Loucy (cell line): ENCODE measurements around the gene STK39.

Experiments
- H2AFZ ChIP-seq: fragments of 200-600 bp; sonication (generic); 2 replicates; pipeline ENCODE4 v1.6.0; 2016; ENCODE audit warnings: antibody characterized with exemption, mild to moderate bottlenecking, low read length, moderate library complexity
- H3F3A ChIP-seq: fragments of 200-600 bp; 2 replicates; pipeline ENCODE4 v1.6.0; 2016; ENCODE audit warnings: antibody characterized with exemption, low read depth, mild to moderate bottlenecking
- H3K27me3 ChIP-seq: fragments of 200-600 bp; sonication (generic); 2 replicates; pipeline ENCODE4 v1.6.1; 2014; ENCODE audit warnings: low read length, mild to moderate bottlenecking; ENCODE audit not compliant: insufficient read depth, poor library complexity, severe bottlenecking
- H3K36me3 ChIP-seq: fragments of 200-600 bp; sonication (generic); 2 replicates; pipeline ENCODE4 v1.6.1; 2016; ENCODE audit warnings: low read length; ENCODE audit not compliant: insufficient read depth
- H3K4me1 ChIP-seq: fragments of 200-600 bp; sonication (generic); 2 replicates; pipeline ENCODE4 v1.5.1; 2014; ENCODE audit warnings: low read length, mild to moderate bottlenecking; ENCODE audit not compliant: insufficient read depth, poor library complexity, severe bottlenecking
- H3K4me2 ChIP-seq: fragments of 200-600 bp; sonication (generic); 2 replicates; pipeline ENCODE4 v1.6.0; 2014; ENCODE audit warnings: antibody characterized with exemption, low read length, low read depth, mild to moderate bottlenecking; ENCODE audit not compliant: poor library complexity, severe bottlenecking
- H3K4me3 ChIP-seq: fragments of 200-600 bp; sonication (generic); 2 replicates; pipeline ENCODE4 v1.5.1; 2014; ENCODE audit warnings: low read length, mild to moderate bottlenecking, mixed read lengths; ENCODE audit not compliant: poor library complexity, severe bottlenecking
- H3K79me2 ChIP-seq: fragments of 200-600 bp; sonication (generic); 2 replicates; pipeline ENCODE4 v1.6.1; 2014; ENCODE audit warnings: low read length; ENCODE audit not compliant: insufficient read depth
- H3K9ac ChIP-seq: fragments of 200-600 bp; sonication (generic); 2 replicates; pipeline ENCODE4 v1.6.0; 2014; ENCODE audit warnings: mild to moderate bottlenecking, low read depth, low read length, moderate library complexity; ENCODE audit not compliant: poor library complexity, severe bottlenecking
- H3K9me2 ChIP-seq: fragments of 200-600 bp; sonication (generic); replicated peaks from 2 replicates; pipeline ENCODE4 v1.6.1; 2016; ENCODE audit warnings: low read depth, low read length, mixed read lengths
- H3K9me3 ChIP-seq: fragments of 200-600 bp; sonication (generic); 2 replicates; pipeline ENCODE4 v1.6.1; 2014; ENCODE audit warnings: mild to moderate bottlenecking, antibody characterized with exemption, low read length, low read depth; ENCODE audit not compliant: insufficient read depth
- H4K20me1 ChIP-seq: fragments of 200-600 bp; sonication (generic); 2 replicates; pipeline ENCODE4 v1.6.0; 2014; ENCODE audit warnings: antibody characterized with exemption, low read length, mild to moderate bottlenecking; ENCODE audit not compliant: insufficient read depth, poor library complexity, severe bottlenecking
- EZH2phosphoT487 ChIP-seq: fragments of 200-600 bp; IDR thresholded peaks from 2 replicates; pipeline ENCODE4 v1.6.1; 2018; ENCODE audit warnings: antibody characterized with exemption, mild to moderate bottlenecking, moderate library complexity, borderline replicate concordance
- TF ChIP-seq, protein P1 (sequence below): fragments of 200-600 bp; sonication (generic); conservative IDR thresholded peaks from 2 replicates; pipeline ENCODE4 v1.5.1; 2014; ENCODE audit warnings: mild to moderate bottlenecking, antibody characterized with exemption, low read length

Gene STK39

DNA sequence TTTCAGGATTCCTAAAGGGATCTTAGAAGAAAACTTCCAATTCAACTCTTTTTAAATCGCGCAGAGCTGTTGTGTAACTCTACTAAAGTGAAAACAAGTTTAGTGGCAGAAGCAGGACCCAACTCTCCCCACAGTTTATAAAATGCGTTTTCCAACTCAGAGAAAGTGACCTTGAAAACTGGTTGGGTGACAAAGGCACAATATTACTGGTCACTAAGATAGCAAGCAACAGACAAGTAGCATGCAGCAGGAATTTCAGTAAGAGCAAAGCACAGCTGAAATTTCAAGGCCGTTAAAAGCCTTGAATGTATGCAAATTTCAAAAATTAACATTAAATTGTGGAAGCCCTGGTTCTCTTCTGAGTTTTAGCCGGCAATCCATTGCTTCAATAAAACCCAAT is 66.9 kb downstream of the STK39 start:
- peaks cover 22% of the 10 kb centered on the region for H3K36me3 ChIP-seq
- no peak overlapping the region for H2AFZ ChIP-seq
- no peaks in the 10 kb centered on the region for H3F3A ChIP-seq
- TF ChIP-seq EZH2phosphoT487, result no peak
- TF ChIP-seq, protein P1, sequence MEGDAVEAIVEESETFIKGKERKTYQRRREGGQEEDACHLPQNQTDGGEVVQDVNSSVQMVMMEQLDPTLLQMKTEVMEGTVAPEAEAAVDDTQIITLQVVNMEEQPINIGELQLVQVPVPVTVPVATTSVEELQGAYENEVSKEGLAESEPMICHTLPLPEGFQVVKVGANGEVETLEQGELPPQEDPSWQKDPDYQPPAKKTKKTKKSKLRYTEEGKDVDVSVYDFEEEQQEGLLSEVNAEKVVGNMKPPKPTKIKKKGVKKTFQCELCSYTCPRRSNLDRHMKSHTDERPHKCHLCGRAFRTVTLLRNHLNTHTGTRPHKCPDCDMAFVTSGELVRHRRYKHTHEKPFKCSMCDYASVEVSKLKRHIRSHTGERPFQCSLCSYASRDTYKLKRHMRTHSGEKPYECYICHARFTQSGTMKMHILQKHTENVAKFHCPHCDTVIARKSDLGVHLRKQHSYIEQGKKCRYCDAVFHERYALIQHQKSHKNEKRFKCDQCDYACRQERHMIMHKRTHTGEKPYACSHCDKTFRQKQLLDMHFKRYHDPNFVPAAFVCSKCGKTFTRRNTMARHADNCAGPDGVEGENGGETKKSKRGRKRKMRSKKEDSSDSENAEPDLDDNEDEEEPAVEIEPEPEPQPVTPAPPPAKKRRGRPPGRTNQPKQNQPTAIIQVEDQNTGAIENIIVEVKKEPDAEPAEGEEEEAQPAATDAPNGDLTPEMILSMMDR, result no peak
- no peaks in the 10 kb centered on the region for H3K9me3 ChIP-seq
- peaks cover 41% of the 10 kb centered on the region for H3K4me1 ChIP-seq
- H4K20me1 ChIP-seq, result peaks cover 28% of the 10 kb centered on the region
- H3K79me2 ChIP-seq, result peaks cover 79% of the 10 kb centered on the region
- H3K4me2 ChIP-seq, result no peak overlapping the region
- H3K4me3 ChIP-seq, result no peak overlapping the region
- no peaks in the 10 kb centered on the region for H3K9me2 ChIP-seq
- H3K27me3 ChIP-seq, result no peaks in the 10 kb centered on the region
- no peak overlapping the region for H3K9ac ChIP-seq

DNA sequence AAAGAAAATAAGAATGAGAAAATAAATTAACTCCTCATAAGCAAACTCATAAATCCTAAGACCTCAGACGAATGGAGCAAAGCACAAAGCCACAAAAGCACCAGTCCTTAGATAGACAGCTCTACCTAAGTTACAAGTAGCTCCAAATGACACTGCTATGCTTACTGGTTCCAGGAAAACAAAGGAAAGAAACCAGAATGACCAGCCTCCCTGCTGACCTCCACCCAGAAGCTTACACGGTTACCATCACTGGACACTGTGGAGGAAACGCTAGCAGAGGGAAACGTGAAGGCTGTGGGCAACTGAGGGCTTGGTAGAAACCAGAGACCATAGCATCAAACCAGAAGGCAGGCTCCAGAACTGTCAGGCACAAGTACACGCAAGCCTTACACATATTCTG is 67.8 kb downstream of the STK39 start:
- Histone ChIP-seq H3K4me3 (no peak overlapping the region), H3K9ac (no peak overlapping the region), H3K4me1 (peaks cover 42% of the 10 kb centered on the region), H4K20me1 (peaks cover 29% of the 10 kb centered on the region), H3K9me2 (no peaks in the 10 kb centered on the region), H3K9me3 (no peaks in the 10 kb centered on the region), H2AFZ (no peak overlapping the region), H3K36me3 (peaks cover 22% of the 10 kb centered on the region), H3F3A (no peaks in the 10 kb centered on the region), H3K79me2 (peaks cover 78% of the 10 kb centered on the region), H3K4me2 (no peak overlapping the region), H3K27me3 (no peaks in the 10 kb centered on the region)
- TF ChIP-seq EZH2phosphoT487, result no peak
- TF ChIP-seq, protein P1, result no peak

DNA sequence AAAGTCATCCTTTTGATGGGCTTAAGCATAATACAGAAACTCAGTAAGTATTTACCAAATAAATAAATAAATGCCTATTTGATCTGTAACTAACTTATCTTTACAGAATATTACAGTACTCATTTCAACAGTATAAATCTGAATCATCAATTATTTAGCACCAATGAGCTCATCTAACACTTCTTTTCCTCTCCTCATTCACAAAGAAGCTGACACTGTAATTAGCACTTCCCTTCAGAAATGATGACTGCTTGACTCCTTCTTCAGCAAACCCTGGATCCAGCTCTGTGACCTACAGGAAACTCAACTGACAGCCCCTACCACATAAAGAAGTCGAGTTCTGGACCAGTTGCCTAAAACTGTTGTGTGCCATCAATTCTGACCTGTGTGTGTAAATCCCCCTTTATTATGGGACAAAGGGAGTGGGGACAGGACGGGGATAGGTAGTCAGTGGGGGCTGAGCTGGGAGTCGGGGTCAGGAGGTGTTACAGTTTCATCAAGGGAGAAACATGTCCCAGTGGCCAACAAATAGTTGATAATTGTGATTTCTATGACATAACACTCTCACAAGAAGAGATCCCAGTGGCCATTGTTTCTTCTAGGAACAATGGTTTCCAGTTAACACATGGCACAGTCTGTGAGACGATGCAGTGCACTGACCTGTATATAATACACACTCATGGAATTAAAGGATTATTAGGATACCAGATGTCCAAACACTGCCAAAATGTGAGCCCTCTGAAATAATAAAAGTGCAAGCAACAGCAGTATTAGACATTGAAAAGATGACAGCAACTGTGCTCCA is 68.7 kb downstream of the STK39 start:
- no peaks in the 10 kb centered on the region for H3F3A ChIP-seq
- peaks cover 29% of the 10 kb centered on the region for H4K20me1 ChIP-seq
- no peak overlapping the region for H3K9ac ChIP-seq
- no peaks in the 10 kb centered on the region for H3K9me2 ChIP-seq
- H3K4me2 ChIP-seq, result no peak overlapping the region
- H3K36me3 ChIP-seq, result peaks cover 30% of the 10 kb centered on the region
- no peak overlapping the region for H2AFZ ChIP-seq
- H3K4me3 ChIP-seq, result no peak overlapping the region
- TF ChIP-seq, protein P1, result no peak
- TF ChIP-seq EZH2phosphoT487, result no peak
- peaks cover 78% of the 10 kb centered on the region for H3K79me2 ChIP-seq
- H3K9me3 ChIP-seq, result no peaks in the 10 kb centered on the region
- H3K27me3 ChIP-seq, result no peaks in the 10 kb centered on the region
- H3K4me1 ChIP-seq, result peaks cover 39% of the 10 kb centered on the region
